ENCODE results near the gene GADD45A. TPM values are rescaled to one million over a fixed set of nuclear protein-coding genes. Genes with fewer than 3 reads are reported as not detected.
"Not testable (repeated sequence)": the region's sequence is repeated elsewhere in the genome, so short reads cannot be mapped to it uniquely, and the experiment has no call there.

Gene GADD45A
- polyA plus RNA-seq, 5 donors = 22.4 to 38.0 (median 36.3) TPM

GRCh38 chr1:67717876-67718275 is 32.9 kb downstream of the GADD45A start:
- no peak for DNase-seq

DNA sequence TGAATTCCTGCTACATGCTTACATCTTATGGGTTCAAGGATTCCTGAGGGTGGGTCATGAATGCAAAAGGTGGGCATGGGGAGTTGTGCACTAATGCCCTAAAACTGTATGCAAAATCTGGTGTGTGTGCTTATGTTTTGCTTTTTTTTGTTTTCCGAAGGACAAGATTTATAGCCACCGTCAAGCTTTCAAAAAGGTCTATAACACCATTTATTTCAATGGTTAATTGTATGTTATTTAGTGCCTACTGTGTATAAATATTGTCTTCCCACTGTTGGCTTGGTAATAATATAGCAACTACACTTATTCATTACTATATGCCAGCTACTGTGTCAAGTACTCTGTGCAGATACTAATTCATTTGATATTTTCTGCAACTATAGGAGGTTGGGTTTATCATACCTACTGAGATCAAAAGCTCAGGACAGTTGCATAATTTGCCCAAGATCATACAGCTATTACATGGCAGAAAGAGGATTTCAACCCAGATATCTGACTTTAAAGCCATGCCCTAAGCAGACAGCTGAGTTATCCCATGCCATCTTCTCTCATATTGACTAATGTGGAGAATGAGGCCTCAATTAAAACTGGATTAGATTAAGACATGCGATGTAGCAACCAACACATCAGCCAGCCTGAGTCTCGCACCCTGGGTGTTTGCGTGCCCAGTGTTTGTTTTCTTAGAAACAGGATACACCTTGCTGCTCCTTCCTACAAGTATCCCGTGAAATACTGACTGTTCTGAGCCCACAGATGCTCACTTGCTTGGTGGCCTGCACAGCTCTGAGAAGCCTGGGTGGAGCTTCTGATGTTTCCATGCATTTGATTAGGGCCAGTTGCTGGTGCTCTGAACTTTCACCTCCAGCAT is 34.6 kb downstream of the GADD45A start:
- DNase-seq = no peak

DNA sequence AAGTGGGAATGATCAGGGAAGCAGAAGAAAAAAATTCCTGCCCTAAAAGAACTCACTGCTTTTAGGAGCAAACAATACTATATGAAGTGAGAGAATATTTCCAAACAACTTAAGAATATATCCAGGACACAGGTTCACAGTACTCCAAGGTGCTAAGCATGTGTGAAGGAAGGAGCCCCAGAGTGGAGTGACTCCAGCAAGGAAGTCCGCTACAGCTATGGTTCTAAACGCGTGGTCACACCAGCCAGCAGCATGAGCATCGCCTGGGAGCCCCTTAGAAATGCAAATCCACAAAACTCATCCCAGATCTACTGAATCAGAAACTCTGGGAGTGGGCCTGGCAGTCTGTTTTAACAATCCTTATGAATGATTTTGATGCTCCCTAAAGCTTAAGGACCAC is 36.1 kb downstream of the GADD45A start:
- no peak for DNase-seq

GRCh38 chr1:67721650-67722291 is 36.8 kb downstream of the GADD45A start:
- DNase-seq = no peak

DNA sequence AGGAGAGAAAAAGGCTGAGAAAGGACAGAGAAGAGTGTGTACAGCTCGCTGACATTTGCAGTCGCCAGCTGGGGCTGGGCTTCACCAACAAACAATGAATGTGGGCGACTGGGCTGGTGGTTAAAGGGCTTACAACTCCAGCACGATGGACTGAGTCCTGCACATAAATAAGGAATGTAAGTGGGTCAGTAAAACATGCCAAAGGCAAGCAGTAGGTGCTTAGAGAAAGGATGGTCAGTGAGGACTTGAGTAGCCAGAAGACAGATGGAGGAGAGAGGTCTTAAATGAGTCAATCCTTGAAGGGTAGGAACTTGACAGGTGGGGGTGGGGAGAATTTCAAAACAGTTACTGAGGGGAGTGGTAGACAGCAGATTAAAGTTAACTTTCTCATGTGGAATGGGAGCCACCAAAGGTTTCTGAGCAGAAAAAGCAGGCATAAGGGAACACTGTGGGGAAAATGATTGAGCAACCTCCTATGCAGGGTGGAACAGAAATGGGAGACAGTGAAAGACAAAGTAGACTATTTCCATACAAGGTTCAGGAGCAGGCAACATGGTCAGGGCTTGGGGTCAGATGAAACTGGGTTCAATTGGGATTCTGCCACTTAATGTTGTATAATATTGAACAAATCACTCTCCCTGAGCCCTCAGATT is 37.4 kb downstream of the GADD45A start:
- DNase-seq = no peak

DNA sequence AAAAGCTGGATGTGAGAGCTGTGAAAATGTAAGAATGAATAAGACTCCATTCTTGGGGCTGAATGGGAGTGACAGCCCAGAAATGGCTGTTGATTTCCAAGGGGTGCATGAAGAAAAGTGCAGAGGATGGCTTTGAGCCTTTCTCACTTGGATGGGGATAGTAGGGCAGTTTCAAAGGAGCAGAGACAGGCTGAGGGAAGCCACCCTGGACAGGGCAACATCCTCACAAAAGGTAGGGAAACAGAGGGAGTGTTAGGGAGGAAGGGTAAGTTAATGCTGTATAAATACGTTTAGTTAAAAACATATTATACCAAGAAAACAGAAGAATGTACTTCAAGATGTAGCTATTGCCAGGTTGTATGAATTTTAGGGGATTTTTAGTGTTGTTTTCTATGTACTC is 38.1 kb downstream of the GADD45A start:
- DNase-seq = no peak

DNA sequence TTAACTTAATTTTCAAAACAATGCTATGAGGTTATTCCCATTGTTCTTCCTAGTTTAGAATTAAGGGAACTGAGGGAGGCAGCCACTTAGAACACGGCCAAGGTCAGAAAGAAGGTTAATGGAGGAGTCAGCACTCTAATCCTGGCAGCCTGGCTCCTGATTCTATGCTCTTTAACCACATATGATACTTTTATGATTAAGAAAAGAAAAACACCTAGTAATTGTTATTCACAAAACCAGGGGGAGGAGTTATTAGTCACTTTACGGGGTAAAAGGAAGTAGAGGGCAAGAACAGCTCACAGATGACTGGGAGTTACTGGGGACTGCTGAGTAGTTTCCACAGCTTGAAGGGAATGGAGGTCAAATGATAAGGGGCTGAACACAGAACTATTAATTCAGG is 38.6 kb downstream of the GADD45A start:
- no peak for DNase-seq

DNA sequence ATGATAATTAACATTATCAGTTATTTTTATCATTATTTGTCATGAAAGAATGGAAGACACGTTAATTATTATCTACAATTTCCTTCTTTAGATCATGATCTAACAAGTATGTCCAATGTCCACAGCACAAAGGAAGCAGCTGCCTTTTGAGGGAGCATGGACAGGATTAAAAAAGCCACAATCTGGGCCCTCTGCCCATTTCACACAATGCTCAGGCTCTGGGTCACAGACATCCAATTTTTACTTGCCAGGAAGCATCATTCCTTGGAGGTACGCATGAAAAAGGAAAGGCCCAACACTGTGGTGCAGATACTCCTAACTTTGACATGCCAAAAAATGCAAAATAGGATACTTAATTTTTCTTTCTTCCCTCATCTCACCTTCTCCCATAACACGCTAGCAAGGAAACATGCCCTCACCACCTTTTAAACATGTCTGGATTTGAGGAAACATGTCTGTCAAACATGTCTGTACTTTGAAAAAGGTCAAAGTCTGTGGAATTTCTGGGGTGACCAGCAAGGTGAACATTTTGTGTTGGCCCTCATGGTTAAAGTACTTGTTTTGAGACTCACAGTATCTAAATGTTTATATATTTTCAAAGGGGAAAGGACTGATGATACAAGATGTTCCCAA is 40.0 kb downstream of the GADD45A start:
- no peak for DNase-seq

DNA sequence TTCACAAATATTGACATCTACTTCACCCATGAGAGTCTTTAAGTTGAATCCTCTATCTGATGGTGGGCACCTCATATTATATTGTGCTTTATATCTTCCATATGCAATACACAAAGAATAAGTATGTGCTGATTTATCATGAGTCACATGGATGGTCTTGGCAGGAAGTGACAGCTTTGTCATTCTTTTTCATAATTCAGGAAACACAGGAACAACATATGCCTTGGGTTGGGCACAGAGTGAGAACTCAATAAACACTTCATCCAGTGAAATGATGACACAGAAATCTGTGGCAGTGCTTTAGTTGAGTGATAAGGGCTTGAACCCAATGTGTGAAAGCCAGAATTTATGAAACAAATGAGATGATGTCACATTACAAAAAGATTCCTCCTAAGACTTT is 41.2 kb downstream of the GADD45A start:
- no peak for DNase-seq

GRCh38 chr1:67729872-67730271 is 44.9 kb downstream of the GADD45A start:
- DNase-seq = no peak

- not testable (repeated sequence) for DNase-seq
Measured at GRCh38 chr1:67730312-67730711, 45.3 kb downstream of the GADD45A start.

- no peak for DNase-seq
Measured at GRCh38 chr1:67731322-67731721, 46.3 kb downstream of the GADD45A start.

DNA sequence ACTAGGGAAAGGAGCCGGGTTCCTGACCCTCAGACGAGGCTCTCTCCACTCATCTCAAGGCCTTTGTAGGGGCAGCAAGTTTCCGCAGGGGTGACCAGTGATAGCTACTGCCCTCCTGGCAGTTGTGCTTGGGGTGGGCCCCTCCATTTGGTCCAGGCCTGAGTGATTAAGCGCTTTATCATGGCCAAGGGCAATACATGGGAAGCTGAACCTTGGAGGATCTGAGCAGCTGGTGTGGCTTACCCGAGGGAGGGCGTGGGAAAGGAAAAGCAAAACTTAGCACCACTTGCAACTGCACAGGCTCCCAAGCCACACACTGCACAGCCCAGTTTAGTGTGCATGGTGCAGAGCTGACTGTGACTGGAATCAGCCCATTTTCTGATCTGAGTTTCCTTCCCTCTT is 47.8 kb downstream of the GADD45A start:
- DNase-seq = no peak

GRCh38 chr1:67733681-67734322 is 48.8 kb downstream of the GADD45A start:
- DNase-seq = no peak

DNA sequence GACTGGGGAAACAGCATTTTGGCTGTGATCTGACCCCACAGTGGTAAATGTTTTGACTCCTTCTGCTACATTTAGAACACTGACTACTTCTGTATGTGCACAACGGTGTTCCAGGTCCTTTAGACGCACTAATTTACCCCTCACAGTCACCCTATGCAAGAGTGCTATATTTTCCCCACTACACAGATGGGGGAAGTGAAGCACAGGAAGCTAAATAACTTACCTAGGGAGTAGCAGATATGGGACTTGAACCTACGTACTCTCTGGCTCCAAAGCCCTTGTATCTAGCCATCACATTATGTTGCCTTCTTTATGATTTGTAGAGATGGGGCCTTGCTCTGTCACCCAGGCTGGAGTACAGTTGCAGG is 49.3 kb downstream of the GADD45A start:
- no peak for DNase-seq

- DNase-seq = no peak
Measured at GRCh38 chr1:67735206-67735605, 50.2 kb downstream of the GADD45A start.

DNA sequence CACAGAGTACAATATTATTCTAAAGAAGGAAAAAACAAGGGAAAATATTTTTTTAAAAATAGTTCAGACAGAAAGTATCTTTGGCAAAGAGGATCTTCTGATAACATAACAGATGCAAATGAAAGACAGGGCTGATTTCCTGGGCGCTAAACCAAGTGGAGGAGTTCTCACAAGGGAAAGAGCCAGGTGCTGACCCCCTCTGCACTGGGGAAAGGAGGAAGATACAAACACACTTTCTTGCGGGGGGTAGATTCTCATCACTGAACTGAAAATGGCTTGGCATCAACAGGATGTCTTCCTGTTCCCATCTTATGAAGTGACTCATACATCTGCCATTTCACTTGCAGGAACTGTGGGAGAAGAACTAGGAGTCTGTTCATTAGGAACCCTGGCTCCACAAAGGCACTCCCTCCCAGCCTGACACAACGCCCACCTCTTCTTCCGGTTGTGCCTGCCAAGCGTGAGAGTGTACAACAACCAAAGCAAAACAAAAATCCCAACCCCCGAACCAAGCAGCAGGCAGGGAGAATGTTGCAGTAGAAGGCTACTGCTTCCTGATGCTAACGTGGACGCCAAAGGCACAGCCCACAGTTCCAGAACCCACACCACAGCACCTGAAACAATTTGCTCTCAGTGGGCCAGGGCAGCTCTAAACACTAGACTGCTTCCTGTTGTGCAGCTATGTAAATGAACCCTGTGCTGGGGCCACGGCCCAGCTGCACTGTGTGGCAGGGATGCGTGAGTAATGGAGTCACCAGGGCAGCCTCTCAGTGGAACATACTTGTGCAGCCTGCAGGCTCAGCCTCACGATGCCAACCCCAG is 51.0 kb downstream of the GADD45A start:
- peak in 1 of 2 donors; percentile 35 for DNase-seq

GRCh38 chr1:67736750-67737149 is 51.7 kb downstream of the GADD45A start:
- no peak for DNase-seq

DNA sequence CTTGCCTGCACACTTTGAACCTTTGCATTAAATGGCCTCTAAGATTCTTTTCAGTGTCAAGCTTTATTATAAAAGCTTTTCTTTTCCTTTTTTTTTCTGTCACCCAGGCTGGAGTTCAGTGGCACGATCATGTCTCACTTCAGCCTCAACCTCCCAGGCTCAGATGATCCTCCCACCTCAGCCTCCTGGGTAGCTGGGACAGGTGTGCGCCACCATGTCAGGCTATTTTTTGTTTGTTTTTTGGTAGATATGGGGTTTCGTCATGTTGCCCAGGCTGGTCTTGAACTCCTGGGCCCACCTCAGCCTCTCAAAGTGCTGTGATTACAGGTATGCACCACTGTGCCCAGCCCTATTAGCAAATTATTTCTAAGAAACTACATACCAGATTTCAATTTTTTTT is 52.9 kb downstream of the GADD45A start:
- DNase-seq = no peak
